NCI-H226 (cell line): ENCODE measurements around the gene ATG9A.
"Not testable (repeated sequence)": the region's sequence is repeated elsewhere in the genome, so short reads cannot be mapped to it uniquely, and the experiment has no call there.

Source experiments
- DNase-seq: peaks from one replicate; pipeline ENCODE4 v3.0.0-alpha.2; 2015

ATG9A gene

GRCh38 chr2:219204425-219205164 is 24.8 kb downstream of the ATG9A start:
- no peak for DNase-seq

DNA sequence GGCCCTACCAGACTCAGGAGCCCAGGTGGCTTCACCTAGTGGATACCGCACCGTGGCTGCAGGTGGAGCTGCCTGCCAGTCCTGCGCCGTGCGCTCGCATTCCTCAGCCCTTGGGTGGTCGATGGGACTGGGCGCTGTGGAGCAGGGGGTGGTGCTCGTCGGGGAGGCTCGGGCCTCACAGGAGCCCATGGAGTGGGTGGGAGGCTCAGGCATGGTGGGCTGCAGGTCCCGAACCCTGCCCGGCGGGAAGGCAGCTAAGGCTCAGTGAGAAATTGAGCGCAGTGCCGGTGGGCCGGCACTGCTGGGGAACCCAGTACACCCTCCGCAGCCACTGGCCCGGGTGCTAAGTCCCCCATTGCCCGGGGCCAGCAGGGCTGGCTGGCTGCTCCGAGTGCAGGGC is 28.1 kb downstream of the ATG9A start:
- not testable (repeated sequence) for DNase-seq

GRCh38 chr2:219200502-219201326 is 28.7 kb downstream of the ATG9A start:
- not testable (repeated sequence) for DNase-seq

DNA sequence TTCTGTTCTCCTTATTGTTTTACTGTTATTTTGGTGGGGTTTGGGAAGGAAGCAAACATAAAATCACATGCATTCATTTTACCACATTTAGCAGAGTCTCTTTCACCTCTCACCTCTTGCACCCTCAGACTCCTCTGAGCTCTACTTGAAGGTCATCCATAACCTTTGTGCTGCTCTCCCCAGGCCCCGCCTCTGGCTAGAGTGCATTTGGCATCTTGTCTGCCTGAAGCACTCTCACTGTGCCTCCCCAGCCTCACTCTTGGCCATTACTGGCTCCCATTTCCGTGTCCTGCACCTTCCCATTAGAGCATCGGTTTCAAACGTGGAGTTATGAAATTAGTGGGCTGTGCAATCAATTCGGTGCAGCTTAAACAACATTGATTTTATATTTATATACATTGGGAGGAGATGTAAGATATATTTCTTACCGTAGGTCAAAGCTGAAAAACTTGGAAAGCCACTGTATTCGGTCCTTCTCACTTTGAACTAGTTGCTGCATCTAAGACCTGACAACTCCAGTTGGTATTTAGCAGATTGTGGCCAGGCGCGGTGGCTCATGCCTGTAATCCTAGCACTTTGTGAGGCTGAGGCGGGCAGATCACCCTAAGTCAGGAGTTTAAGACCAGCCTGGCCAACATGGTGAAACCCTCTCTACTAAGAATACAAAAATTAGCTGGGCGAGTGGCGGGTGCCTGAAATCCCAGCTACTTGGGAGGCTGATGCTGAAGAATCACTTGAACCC is 29.8 kb downstream of the ATG9A start:
- no peak for DNase-seq

- no peak for DNase-seq
Measured at GRCh38 chr2:219198974-219199373, 30.5 kb downstream of the ATG9A start.

GRCh38 chr2:219197388-219197787 is 32.0 kb downstream of the ATG9A start:
- no peak for DNase-seq

- no peak for DNase-seq
Measured at GRCh38 chr2:219186754-219187456, 42.5 kb downstream of the ATG9A start.

GRCh38 chr2:219184121-219184520 is 45.3 kb downstream of the ATG9A start:
- DNase-seq = no peak

GRCh38 chr2:219183151-219183772 is 46.2 kb downstream of the ATG9A start:
- DNase-seq = no peak

GRCh38 chr2:219182331-219183150 is 46.9 kb downstream of the ATG9A start:
- no peak for DNase-seq

DNA sequence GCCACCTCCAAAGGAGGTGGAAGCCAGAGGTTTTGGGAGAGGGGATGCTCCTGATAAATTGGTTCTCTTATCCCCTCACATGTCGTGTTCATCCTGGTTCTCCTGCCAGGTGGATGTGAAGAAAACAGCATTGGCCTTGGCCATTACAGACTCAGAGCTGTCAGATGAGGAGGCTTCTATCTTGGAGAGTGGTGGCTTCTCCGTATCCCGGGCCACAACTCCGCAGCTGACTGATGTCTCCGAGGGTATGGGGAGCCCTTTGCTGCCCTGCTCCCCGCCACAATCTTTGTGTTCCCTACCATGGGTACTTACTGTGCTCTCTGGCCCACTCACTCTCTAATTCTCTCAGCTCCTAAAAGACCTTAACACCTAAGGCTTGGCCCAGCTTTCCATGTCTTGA is 47.9 kb downstream of the ATG9A start:
- no peak for DNase-seq

DNA sequence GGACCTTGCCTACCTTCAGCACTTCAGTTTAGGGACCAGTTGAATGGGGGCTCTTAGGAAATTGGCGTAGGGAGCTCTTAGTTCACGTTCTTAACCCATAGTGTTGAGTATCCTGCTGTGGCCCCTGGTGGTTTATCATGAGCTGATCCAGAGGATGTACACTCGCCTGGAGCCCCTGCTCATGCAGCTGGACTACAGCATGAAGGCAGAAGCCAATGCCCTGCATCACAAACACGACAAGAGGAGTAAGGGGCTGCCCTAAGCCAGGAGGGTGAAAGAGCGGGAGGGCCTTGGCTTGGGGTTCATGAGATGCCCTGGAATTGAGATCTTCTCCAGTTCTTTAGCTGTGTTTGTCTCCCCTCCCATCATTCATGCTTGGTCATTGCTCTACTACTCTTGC is 48.5 kb downstream of the ATG9A start:
- DNase-seq = no peak

GRCh38 chr2:219179601-219180465 is 49.6 kb downstream of the ATG9A start:
- DNase-seq = no peak

- DNase-seq = no peak
Measured at GRCh38 chr2:219178377-219179175, 50.9 kb downstream of the ATG9A start.

- peak; percentile 81 for DNase-seq
Measured at GRCh38 chr2:219177552-219178376, 51.7 kb downstream of the ATG9A start, which contains the start of gene RETREG2. Gene RETREG2 (plus strand): TSS chr2:219178275. CDS start chr2:219178353, 78 bp downstream.

DNA sequence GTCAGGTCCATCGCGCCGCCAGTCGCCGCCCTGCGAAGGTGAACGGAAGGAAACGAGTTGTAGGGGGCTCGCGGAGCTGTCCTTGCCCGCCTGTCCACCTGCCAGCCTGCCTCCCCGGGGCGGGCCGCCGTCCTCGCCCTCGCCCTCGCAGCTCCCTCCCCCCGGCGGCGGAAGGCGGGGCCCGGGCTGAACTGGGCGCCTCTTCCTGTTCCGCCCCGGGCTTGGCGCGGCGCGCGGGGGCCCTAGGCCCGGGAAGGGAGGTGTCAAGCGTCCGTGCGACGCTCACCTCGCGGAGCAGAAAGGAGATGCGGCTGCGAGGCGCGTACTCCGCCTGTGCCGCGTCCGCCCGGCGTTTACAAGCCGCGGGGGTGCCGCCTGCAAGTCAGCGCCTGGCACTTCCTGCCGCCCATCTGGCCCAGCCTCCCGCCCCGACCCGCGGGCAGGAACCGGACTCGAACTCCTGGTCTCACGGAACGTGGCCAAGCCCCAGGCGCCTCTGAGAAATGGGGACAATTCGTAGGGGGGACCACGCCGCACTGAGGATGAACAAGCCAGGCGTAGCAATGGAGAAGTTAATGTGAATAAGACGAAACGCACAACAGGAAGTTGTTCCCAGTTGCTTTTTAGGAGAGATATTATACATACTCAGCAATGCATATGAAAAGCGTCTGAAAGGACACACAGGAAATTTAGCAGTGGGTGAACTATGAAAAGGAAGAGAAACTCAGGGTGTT is 52.5 kb downstream of the ATG9A start, which contains the start of gene CNPPD1:
Gene CNPPD1 (minus strand): TSS at position 108 of the 734 bp plus-strand sequence. CDS start 97 bp downstream, at position 11.
- peak; percentile 85 for DNase-seq
